ENCODE data around the gene TTC9B.

DNA sequence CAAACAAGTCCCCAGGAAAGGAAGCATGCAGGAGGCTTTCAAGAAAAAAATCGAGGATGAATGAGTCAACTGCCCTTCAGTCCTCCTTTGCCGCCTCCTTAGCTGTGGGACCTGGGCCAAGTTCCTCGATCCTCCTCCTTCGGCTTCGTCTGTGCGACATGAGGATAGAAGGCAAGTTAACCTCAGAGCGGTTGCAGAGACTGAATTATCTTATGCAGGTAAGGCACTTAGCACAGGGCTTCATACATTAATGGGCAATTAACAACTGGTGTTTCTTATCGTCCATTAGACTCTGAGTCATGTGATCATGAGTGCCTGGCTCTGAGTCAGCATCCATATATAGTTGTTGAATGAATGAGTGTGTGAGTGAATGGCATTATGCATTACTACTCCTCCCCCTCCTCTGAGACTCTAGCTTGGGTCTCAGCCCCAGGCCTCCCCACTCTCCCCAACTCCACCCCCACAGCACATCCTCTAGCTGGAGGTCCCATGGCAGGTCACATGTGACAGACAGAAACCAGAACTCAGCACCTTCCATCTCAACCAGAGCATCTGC, 1.6 kb upstream of the TTC9B start:
- TF ChIP-seq POLR2A (IDR thresholded peaks at IDR 0.05; ENCODE audit: low read length), result no peak
- no peak for TF ChIP-seq GATA1 (IDR thresholded peaks at IDR 0.05; ENCODE audit: low read depth, low read length)

All from erythroblast (primary cell).